H9 (cell line): ENCODE results near the gene TEKT5. TPM values are rescaled to one million over a fixed set of nuclear protein-coding genes. Genes with fewer than 3 reads are reported as not detected.

ENCODE experiments used
- DNase-seq: peaks from one replicate; pipeline ENCODE4 v3.0.0-alpha.2; 2017
- H2AFZ ChIP-seq: one replicate; pipeline ENCODE4 v1.6.1; 2013; ENCODE audit warnings: mild to moderate bottlenecking, low read length, control low read depth, moderate library complexity
- H2AK5ac ChIP-seq: 2 replicates; pipeline ENCODE4 v1.6.1; 2013; ENCODE audit warnings: low read length, control low read depth, mixed read lengths; ENCODE audit not compliant: insufficient read length
- H2BK120ac ChIP-seq: one replicate; pipeline ENCODE4 v1.6.1; 2013; ENCODE audit warnings: low read depth, mild to moderate bottlenecking, low read length, control low read depth, inconsistent platforms; ENCODE audit not compliant: poor library complexity, severe bottlenecking
- H2BK12ac ChIP-seq: 2 replicates; pipeline ENCODE4 v1.6.1; 2013; ENCODE audit warnings: low read length, control low read depth, mixed read lengths, low read depth; ENCODE audit not compliant: insufficient read length
- H2BK15ac ChIP-seq: 2 replicates; pipeline ENCODE4 v1.6.1; 2013; ENCODE audit warnings: low read depth, low read length, control low read depth
- H2BK20ac ChIP-seq: one replicate; pipeline ENCODE4 v1.6.1; 2013; ENCODE audit warnings: low read depth, mild to moderate bottlenecking, low read length, control low read depth, inconsistent platforms; ENCODE audit not compliant: poor library complexity, severe bottlenecking
- H2BK5ac ChIP-seq: 2 replicates; pipeline ENCODE4 v1.6.1; 2013; ENCODE audit warnings: low read length, control low read depth, mixed read lengths; ENCODE audit not compliant: insufficient read length
- H3K14ac ChIP-seq: 2 replicates; pipeline ENCODE4 v1.6.1; 2013; ENCODE audit warnings: low read length, control low read depth; ENCODE audit not compliant: insufficient read depth
- H3K18ac ChIP-seq: 2 replicates; pipeline ENCODE4 v1.6.1; 2013; ENCODE audit warnings: low read depth, mild to moderate bottlenecking, mixed read lengths, low read length, control low read depth; ENCODE audit not compliant: insufficient read length
- H3K23ac ChIP-seq: 2 replicates; pipeline ENCODE4 v1.6.1; 2013; ENCODE audit warnings: low read length, control low read depth, mixed read lengths, low read depth; ENCODE audit not compliant: insufficient read length
- H3K23me2 ChIP-seq: 2 replicates; pipeline ENCODE4 v1.6.1; 2013; ENCODE audit warnings: low read depth, mild to moderate bottlenecking, mixed read lengths, low read length, control low read depth; ENCODE audit not compliant: insufficient read length, poor library complexity, severe bottlenecking
- H3K27ac ChIP-seq: 2 replicates; pipeline ENCODE4 v1.5.1; 2013; ENCODE audit warnings: low read length, control low read depth, mixed read lengths, low read depth; ENCODE audit not compliant: insufficient read length
- H3K27me3 ChIP-seq: 2 replicates; pipeline ENCODE4 v1.6.1; 2013; ENCODE audit warnings: low read length, control low read depth, inconsistent platforms; ENCODE audit not compliant: insufficient read depth
- H3K4ac ChIP-seq: 2 replicates; pipeline ENCODE4 v1.6.1; 2013; ENCODE audit warnings: low read depth, mild to moderate bottlenecking, control low read depth, inconsistent platforms, low read length, moderate library complexity
- H3K4me1 ChIP-seq: 2 replicates; pipeline ENCODE4 v1.6.1; 2013; ENCODE audit warnings: low read length, control low read depth, inconsistent platforms; ENCODE audit not compliant: insufficient read depth
- H3K4me2 ChIP-seq: 2 replicates; pipeline ENCODE4 v1.6.1; 2013; ENCODE audit warnings: low read length, control low read depth, mixed read lengths; ENCODE audit not compliant: insufficient read length, insufficient read depth
- H3K56ac ChIP-seq: 2 replicates; pipeline ENCODE4 v1.6.1; 2013; ENCODE audit warnings: low read depth, mild to moderate bottlenecking, mixed read lengths, low read length, control low read depth; ENCODE audit not compliant: insufficient read length
- H3K79me1 ChIP-seq: 2 replicates; pipeline ENCODE4 v1.6.1; 2013; ENCODE audit warnings: low read depth, mild to moderate bottlenecking, moderate library complexity, low read length, control low read depth, inconsistent platforms; ENCODE audit not compliant: insufficient read depth, poor library complexity, severe bottlenecking
- H3K79me2 ChIP-seq: 2 replicates; pipeline ENCODE4 v1.6.1; 2013; ENCODE audit warnings: low read length, control low read depth, inconsistent platforms; ENCODE audit not compliant: insufficient read depth
- H3K9ac ChIP-seq: 2 replicates; pipeline ENCODE4 v1.6.1; 2013; ENCODE audit warnings: low read length, control low read depth, mixed read lengths; ENCODE audit not compliant: insufficient read length; ENCODE audit errors: extremely low read depth
- H3K9me3 ChIP-seq: one replicate; pipeline ENCODE4 v1.6.1; 2013; ENCODE audit warnings: low read depth, low read length, inconsistent platforms; ENCODE audit not compliant: control insufficient read depth
- H3T11ph ChIP-seq: one replicate; pipeline ENCODE4 v1.6.1; 2013; ENCODE audit warnings: mild to moderate bottlenecking, low read length, control low read depth, inconsistent platforms
- H4K20me1 ChIP-seq: one replicate; pipeline ENCODE4 v1.6.1; 2013; ENCODE audit not compliant: control insufficient read depth, insufficient read length, insufficient read depth
- H4K5ac ChIP-seq: 2 replicates; pipeline ENCODE4 v1.6.1; 2013; ENCODE audit warnings: low read depth, mild to moderate bottlenecking, mixed read lengths, low read length, control low read depth; ENCODE audit not compliant: insufficient read length
- H4K8ac ChIP-seq: replicated peaks from 2 replicates; pipeline ENCODE4 v1.6.1; 2013; ENCODE audit warnings: low read length, control low read depth, mixed read lengths, low read depth; ENCODE audit not compliant: insufficient read length
- H4K91ac ChIP-seq: 2 replicates; pipeline ENCODE4 v1.6.1; 2013; ENCODE audit warnings: low read depth, mild to moderate bottlenecking, moderate library complexity, mixed read lengths, low read length, control low read depth; ENCODE audit not compliant: insufficient read length
- H3K27ac Mint-ChIP-seq, 3 experiments: 2 replicates in 2 of 3; 3 replicates in 1 of 3; pipeline ENCODE4 v1.8.0; 2020 to 2021; ENCODE audit warnings: mixed read lengths in 3 of 3, mild to moderate bottlenecking in 1 of 3, moderate library complexity in 1 of 3
- H3K27me3 Mint-ChIP-seq: 2 replicates; pipeline ENCODE4 v1.8.0; 2021; ENCODE audit warnings: low read depth, mild to moderate bottlenecking, moderate library complexity, mixed read lengths
- H3K36me3 Mint-ChIP-seq, 3 experiments: 2 replicates in 2 of 3; 3 replicates in 1 of 3; pipeline ENCODE4 v1.8.0; 2020 to 2021; ENCODE audit warnings: low read depth in 3 of 3, mixed read lengths in 3 of 3; ENCODE audit not compliant: insufficient read depth in 1 of 3
- H3K4me1 Mint-ChIP-seq, 2 experiments: 2 replicates each; pipeline ENCODE4 v1.8.0; 2020; ENCODE audit warnings: mixed read lengths in 2 of 2
- H3K4me3 Mint-ChIP-seq, 2 experiments: 2 replicates in 1 of 2; 3 replicates in 1 of 2; pipeline ENCODE4 v1.8.0; 2020 to 2021; ENCODE audit warnings: mild to moderate bottlenecking in 2 of 2, mixed read lengths in 2 of 2, moderate library complexity in 1 of 2
- H3K9me3 Mint-ChIP-seq, 2 experiments: 2 replicates in 1 of 2; 3 replicates in 1 of 2; pipeline ENCODE4 v1.8.0; 2020; ENCODE audit warnings: mild to moderate bottlenecking in 2 of 2, mixed read lengths in 2 of 2, moderate library complexity in 1 of 2
- WGBS: extraction: QIAGEN DNeasy Blood & Tissue Kit; methylation state at CpG from one replicate; pipeline ENCODE4 v1.1.7; 2013; ENCODE audit warnings: missing lambda C conversion rate, low lambda C conversion rate, mixed read lengths; ENCODE audit not compliant: insufficient read length; ENCODE audit errors: extremely low coverage; 5-methylcytosine and 5-hydroxymethylcytosine counted together
- total RNA-seq: library from RNA; stranded (reverse); gene quantifications from 2 replicates; pipeline ENCODE4 v1.2.1, GENCODE V29; 2021
- TF ChIP-seq, protein P1 (sequence below): fragments of 200-600 bp; sonication (generic); conservative IDR thresholded peaks from 3 replicates; pipeline ENCODE4 v1.8.0; 2021; ENCODE audit warnings: antibody characterized with exemption, mild to moderate bottlenecking

The TEKT5 gene
- total RNA-seq, 1 experiment from 2014 or later: 0.31 TPM

DNA sequence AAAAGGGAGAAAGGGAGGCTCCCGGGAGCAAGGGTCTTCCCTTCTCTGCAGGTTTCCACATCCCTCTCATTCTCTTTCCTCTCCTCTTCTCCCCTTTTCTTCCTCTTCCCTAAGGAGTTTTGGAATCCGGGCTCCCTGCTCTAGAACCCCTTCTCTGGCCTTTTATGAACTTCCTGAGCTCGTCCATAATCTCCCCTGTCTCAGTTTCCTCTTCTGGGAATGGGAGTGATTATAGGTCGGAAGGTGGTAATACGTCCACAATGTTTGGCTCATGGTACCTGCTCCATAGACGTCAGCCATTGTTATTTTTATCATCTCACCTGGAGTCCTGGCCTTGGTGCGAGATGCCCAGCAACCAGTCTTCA lies 113.9 kb downstream of the TEKT5 start:
- Histone ChIP-seq H3K27ac (no peak overlapping the region), H2BK5ac (no peak overlapping the region), H3K23ac (no peak overlapping the region), H4K20me1 (no peaks in the 10 kb centered on the region), H4K8ac (no peak overlapping the region), H2BK12ac (no peak overlapping the region), H2AFZ (no peak overlapping the region), H4K91ac (no peak overlapping the region), H2BK120ac (no peak overlapping the region), H3K18ac (no peak overlapping the region), H3K4me2 (peak overlapping the region; percentile 53), H3K23me2 (peaks cover 3% of the 10 kb centered on the region), H2BK20ac (no peak overlapping the region), H3K4ac (no peak overlapping the region), H3K79me1 (no peaks in the 10 kb centered on the region), H3K9ac (no peak overlapping the region), H3K56ac (no peak overlapping the region), H3K9me3 (no peaks in the 10 kb centered on the region), H3K14ac (no peak overlapping the region), H3K79me2 (no peaks in the 10 kb centered on the region), H2AK5ac (no peak overlapping the region), H2BK15ac (no peak overlapping the region), H3K4me1 (peaks cover 12% of the 10 kb centered on the region; the same call in 1 of the 2 replicates), H3T11ph (no peak overlapping the region), H4K5ac (no peak overlapping the region), H3K27me3 (no peaks in the 10 kb centered on the region)
- TF ChIP-seq, protein P1, sequence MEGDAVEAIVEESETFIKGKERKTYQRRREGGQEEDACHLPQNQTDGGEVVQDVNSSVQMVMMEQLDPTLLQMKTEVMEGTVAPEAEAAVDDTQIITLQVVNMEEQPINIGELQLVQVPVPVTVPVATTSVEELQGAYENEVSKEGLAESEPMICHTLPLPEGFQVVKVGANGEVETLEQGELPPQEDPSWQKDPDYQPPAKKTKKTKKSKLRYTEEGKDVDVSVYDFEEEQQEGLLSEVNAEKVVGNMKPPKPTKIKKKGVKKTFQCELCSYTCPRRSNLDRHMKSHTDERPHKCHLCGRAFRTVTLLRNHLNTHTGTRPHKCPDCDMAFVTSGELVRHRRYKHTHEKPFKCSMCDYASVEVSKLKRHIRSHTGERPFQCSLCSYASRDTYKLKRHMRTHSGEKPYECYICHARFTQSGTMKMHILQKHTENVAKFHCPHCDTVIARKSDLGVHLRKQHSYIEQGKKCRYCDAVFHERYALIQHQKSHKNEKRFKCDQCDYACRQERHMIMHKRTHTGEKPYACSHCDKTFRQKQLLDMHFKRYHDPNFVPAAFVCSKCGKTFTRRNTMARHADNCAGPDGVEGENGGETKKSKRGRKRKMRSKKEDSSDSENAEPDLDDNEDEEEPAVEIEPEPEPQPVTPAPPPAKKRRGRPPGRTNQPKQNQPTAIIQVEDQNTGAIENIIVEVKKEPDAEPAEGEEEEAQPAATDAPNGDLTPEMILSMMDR: no peak
- no CpG with 5 or more reads among the region's 7 CpGs for WGBS
- Mint-ChIP-seq H3K4me3 (peak overlapping the region; percentile 66 to 84), H3K36me3 (peaks cover 0 to 4% (median 2%) of the 10 kb centered on the region in 3 experiments; a peak in 1 of 7 replicates), H3K27ac (peak overlapping the region in 2 of 3 experiments; percentile 54 to 70; a peak in 3 of 7 replicates), H3K9me3 (peaks cover 0 to 7% of the 10 kb centered on the region in 2 experiments; a peak in 4 of 5 replicates), H3K4me1 (peaks cover 54 to 73% of the 10 kb centered on the region in 2 experiments), H3K27me3 (peaks cover 24% of the 10 kb centered on the region)
- no peak for DNase-seq
